ENCODE data around the gene SUSD3.
"Not testable (repeated sequence)": the region's sequence is repeated elsewhere in the genome, so short reads cannot be mapped to it uniquely, and the experiment has no call there.

The SUSD3 gene

DNA sequence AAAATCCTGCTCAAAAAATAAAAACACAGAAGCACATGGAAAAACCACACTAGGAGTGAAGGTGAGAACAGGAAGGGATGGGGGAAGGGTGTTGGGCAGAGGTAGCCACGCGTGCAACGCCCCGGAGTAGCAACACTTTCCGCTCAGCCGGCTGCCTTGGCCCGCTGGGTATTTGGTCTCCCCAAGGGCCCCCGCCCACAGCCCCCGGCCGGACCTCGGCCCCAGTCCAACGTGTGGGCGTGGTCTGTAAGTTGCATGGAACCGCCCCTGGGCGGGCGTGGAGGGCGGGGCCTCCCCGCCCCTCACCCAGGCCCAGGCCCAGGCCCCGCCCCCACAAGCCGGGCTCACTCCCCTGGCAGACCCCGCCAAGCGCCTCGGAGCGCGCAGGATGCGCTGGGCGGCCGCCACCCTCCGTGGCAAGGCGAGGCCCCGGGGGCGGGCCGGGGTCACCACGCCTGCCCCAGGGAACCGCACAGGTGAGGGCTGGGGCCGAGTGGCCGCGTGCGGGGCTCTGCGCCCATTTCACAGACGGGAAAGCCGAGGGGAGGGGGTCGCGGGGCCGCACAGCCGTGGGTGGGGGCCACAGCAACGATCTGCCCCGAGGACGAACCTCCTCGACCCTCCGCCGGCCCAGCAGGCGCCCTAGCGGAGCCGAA is at the start of gene SUSD3:
Gene SUSD3, plus strand, starts transcription at position 347 of the 656 bp plus-strand sequence. Its CDS starts 42 bp downstream, at position 389.
- DNase-seq (ENCODE audit: low spot score): peak; percentile 29

GRCh38 chr9:93009337-93010015 is 49.0 kb upstream of the SUSD3 start:
- no peak for DNase-seq (ENCODE audit: low spot score)

DNA sequence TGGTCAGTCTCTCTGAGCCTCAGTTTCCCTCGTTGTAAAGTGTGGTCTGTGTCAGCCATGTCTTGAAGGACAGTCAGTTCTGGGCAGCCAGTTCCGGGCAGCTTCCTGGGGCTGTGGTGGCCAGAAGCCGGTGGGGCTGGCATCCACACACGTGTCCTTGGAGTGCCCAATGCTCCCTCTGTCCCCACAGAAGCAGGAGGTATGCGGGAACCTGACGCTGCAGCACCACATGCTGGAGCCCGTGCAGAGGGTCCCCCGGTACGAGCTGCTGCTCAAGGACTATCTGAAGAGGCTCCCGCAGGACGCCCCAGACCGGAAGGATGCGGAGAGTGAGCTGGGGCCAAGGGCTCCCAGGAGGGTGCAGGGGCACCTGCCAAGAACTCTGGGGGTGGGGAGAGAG is 48.4 kb upstream of the SUSD3 start:
- no peak for DNase-seq (ENCODE audit: low spot score)

GRCh38 chr9:93010704-93011103 is 47.8 kb upstream of the SUSD3 start:
- no peak for DNase-seq (ENCODE audit: low spot score)

DNA sequence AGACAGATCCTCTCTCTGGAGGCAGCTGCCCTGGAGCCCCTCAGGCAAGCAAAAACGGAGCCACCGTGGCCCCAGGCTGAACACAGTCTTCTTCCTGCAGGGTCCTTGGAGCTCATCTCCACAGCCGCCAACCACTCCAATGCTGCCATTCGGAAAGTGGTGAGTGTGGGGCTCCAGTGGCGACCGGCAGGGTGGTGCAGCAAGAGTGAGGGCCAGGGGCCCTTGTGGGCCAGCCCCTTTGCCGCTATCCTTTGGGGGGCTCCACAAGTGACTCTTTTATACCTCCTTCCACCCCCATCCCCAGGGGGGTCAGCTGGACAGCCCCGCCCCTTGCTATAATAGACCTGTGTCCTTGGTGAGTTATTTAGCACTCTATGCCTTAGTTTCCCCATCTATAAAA is 47.4 kb upstream of the SUSD3 start:
- DNase-seq (ENCODE audit: low spot score): no peak

GRCh38 chr9:93012963-93013855 is 45.3 kb upstream of the SUSD3 start:
- DNase-seq (ENCODE audit: low spot score): no peak

DNA sequence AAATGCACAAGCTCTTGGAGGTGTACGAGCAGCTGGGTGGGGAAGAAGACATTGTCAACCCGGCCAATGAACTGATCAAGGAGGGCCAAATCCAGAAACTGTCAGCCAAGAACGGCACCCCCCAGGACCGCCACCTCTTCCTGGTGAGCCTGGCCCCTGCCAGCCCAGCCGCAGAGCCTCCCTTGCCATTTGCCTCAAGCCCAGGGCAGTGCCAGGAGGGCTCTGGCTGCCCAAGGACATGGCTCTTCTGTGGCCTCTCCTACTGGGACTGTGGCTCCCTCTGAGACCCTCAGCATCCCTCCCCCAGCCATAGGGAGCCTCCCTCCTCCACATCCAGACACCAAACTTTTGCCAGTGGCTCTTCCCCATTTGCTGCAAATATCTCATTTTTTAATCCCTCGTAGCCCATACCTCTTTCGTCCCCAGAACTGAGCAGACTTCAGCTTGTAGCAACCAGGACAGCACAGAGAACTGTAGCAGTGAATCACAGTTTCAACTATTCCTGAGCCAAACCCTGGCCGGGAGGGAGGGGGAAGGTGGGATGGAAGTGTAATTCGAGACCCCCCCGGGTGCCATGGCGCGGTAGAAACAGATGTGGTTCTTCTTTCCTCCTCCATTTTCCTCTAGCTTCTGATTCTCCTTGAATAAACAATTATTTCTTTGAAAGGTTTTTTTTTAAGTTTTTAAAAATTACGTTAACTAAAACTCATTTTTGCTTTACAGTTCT is 44.5 kb upstream of the SUSD3 start:
- DNase-seq (ENCODE audit: low spot score): no peak

GRCh38 chr9:93015190-93015589 is 43.3 kb upstream of the SUSD3 start:
- DNase-seq (ENCODE audit: low spot score): not testable (repeated sequence)

- no peak for DNase-seq (ENCODE audit: low spot score)
Observed at GRCh38 chr9:93017621-93018020, 40.9 kb upstream of the SUSD3 start.

DNA sequence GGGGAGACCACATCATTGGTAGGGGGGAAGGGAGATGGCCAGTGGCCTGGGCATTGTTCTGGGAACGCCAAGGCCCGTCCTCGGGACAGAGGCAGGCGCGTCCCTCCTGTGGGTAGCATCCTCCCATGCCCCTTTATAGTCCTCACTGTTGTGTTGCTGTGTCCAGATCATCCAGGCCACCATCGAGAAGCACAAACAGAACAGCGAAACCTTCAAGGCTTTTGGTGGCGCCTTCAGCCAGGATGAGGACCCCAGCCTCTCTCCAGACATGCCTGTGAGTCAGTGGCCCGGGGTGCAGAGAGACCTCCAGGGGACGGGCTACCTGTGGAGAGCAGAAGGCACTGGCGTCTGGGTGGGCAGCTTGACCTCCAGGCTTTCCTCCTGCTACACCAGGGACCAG is 38.4 kb upstream of the SUSD3 start:
- no peak for DNase-seq (ENCODE audit: low spot score)

- no peak for DNase-seq (ENCODE audit: low spot score)
Observed at GRCh38 chr9:93020771-93021670, 37.5 kb upstream of the SUSD3 start.

GRCh38 chr9:93022066-93022465 is 36.4 kb upstream of the SUSD3 start:
- no peak for DNase-seq (ENCODE audit: low spot score)

DNA sequence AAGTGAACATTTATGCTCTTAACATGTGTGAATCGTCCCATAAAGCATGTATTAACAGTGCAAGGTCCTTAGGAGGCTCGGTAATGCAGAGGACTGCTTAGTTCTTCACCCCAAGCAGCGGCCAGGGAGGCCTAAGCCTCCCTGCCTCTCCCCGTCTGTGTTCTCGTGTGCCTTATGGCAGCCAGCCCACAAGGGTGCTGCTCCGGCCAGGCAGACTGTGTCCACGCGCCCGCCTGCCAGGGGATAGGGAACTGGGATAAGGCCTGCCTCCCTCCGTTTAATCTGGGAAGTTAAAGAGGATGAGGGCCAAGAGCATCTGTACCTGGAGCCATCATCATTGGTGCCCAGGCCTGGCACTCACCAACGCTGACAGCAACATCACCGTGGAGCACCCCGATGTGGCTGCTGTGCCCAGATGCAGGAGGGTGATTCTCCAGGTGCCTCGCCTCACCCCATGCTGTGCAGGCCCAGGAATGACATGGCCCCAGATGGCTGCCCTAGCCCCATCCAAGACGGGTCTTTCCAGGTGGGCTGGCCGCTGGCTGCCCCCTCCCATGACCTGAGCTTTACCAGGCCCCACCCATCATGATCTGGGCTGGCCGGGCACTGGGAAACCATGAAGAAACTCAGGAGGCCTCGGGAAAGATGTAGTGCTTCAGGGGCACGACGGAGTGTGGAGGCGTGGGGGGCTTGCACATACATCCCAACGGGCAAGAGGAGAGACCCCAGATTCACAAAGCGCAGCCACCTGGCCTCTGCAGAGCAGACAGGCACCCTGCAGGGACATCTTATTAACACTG is 35.6 kb upstream of the SUSD3 start:
- no peak for DNase-seq (ENCODE audit: low spot score)

DNA sequence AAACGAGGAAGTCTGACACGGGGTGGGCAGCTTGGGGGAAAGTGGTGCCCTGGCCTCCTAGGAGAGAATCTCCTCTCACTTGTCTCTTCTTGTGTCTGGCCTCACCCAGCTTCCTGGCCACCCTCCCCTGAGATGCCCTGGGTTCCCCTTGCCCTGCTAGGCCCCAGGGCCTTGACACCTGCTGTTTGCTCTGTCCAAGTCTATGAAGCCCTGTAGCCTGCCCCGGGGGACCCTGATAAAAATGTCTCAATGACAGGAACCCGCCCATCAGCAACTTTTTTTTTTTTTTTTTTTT is 35.0 kb upstream of the SUSD3 start:
- DNase-seq (ENCODE audit: low spot score): no peak

DNA sequence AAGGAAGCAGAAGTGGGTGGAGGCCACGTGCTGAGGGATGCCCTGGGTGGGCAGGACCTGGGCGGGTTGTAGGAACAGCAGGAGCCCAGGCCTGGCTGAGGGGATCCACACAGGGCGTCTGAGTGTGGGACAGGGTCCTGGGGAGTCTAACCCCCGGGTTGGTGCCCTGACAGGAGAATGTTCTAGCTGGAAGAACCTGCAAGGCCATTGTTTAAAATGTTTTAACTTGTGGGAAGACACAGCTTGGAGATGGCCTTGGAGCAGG is 33.9 kb upstream of the SUSD3 start:
- no peak for DNase-seq (ENCODE audit: low spot score)

DNA sequence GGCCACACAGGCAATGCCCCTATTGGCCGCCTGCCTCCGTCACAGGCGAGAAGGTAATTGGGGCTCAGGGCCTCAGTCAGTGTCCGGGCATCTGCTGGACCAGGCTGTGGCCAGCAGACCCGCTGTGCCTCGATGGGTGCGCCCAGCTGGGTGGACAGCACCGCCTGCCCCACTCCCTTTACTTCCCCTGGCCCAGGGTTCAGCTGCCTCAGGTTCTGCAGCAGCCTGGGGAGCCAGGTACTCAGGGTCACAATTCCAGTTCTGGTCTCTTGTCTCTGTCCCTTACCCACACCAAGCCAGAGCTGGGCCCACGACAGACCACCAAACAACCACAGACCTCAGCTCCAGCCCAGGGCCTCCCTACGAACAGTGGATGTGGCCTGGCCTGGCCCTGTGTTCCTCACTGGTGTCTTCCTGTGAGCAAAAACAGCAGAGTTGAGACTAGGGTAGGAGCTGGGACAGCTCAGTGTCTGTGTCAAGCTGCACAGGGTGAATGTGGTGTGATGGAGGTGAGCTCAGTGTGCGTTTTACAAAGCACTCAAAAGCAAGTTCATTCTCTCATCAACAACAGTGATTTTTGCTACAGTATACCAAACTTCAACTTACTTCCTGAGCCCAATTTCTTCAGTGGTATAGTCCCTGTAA is 33.4 kb upstream of the SUSD3 start:
- no peak for DNase-seq (ENCODE audit: low spot score)

- no peak for DNase-seq (ENCODE audit: low spot score)
Observed at GRCh38 chr9:93025736-93026135, 32.8 kb upstream of the SUSD3 start.

GRCh38 chr9:93026640-93027039 is 31.9 kb upstream of the SUSD3 start:
- DNase-seq (ENCODE audit: low spot score): no peak

- DNase-seq (ENCODE audit: low spot score): no peak
Observed at GRCh38 chr9:93027750-93028149, 30.8 kb upstream of the SUSD3 start.

DNA sequence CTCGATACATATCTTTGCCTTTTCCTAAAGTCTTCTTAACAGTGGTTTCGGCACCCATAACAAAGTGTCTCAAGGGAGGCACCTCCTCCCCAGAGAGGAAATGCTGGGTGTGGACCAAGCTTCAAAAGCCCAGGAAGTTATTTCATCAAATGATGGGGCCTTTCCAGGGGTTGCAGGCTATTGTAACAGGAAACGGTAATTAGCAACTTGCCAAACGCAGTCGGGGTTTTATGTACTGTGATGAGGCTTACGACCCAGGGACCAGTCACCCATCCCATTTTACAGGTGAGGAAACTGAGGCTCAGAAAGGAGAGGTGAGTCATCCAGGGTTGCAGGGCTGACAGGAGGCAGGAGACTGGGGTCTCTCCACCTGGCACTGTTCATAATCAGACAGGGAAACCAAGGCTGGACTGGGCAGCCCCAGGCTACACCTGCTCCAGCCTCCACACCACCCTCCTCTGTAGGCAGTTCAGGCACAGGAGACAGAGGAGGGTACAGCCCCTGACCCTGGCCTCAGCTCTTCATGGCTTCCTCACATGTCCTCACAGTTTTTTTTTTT is 30.0 kb upstream of the SUSD3 start:
- DNase-seq (ENCODE audit: low spot score): no peak
